Mesodermal cell (in vitro differentiated cells): ENCODE data around the gene ZCCHC7.

Experiments
- H3K27ac ChIP-seq: 2 replicates; pipeline ENCODE4 v1.7.0; 2013; ENCODE audit warnings: mild to moderate bottlenecking, low read depth, low read length, moderate library complexity; ENCODE audit not compliant: severe bottlenecking
- H3K36me3 ChIP-seq: 2 replicates; pipeline ENCODE4 v1.7.1; 2013; ENCODE audit warnings: mild to moderate bottlenecking, low read length, moderate library complexity; ENCODE audit not compliant: control insufficient read depth, insufficient read depth
- H3K4me1 ChIP-seq: one replicate; pipeline ENCODE4 v1.7.1; 2013; ENCODE audit warnings: mild to moderate bottlenecking, low read length; ENCODE audit not compliant: insufficient read depth, control insufficient read depth, poor library complexity, severe bottlenecking
- H3K4me3 ChIP-seq: 2 replicates; pipeline ENCODE4 v1.7.0; 2013; ENCODE audit warnings: low read length, control low read depth, mild to moderate bottlenecking; ENCODE audit not compliant: insufficient read depth, poor library complexity, severe bottlenecking; ENCODE audit errors: extremely low read depth
- H3K9me3 ChIP-seq: 2 replicates; pipeline ENCODE4 v1.7.1; 2013; ENCODE audit warnings: mild to moderate bottlenecking, low read length, moderate library complexity; ENCODE audit not compliant: control insufficient read depth
- WGBS, 2 experiments: methylation state at CpG; one replicate each; pipeline ENCODE4 v1.1.5; 2013; ENCODE audit warnings: missing lambda C conversion rate in 2 of 2; ENCODE audit not compliant: insufficient coverage in 2 of 2; 5-methylcytosine and 5-hydroxymethylcytosine counted together

The ZCCHC7 gene

GRCh38 chr9:37377688-37378612 is 257.6 kb downstream of the ZCCHC7 start:
- no peaks in the 10 kb centered on the region for H3K9me3 ChIP-seq
- no peaks in the 10 kb centered on the region for H3K4me1 ChIP-seq
- no peaks in the 10 kb centered on the region for H3K36me3 ChIP-seq
- WGBS, 2 experiments = 85 to 86% methylated on average over 5 to 7 of the region's 13 CpGs
- no peak overlapping the region for H3K27ac ChIP-seq
- H3K4me3 ChIP-seq = no peak overlapping the region

- Histone ChIP-seq H3K9me3 (no peaks in the 10 kb centered on the region), H3K4me1 (no peaks in the 10 kb centered on the region), H3K36me3 (no peaks in the 10 kb centered on the region), H3K4me3 (no peak overlapping the region), H3K27ac (no peak overlapping the region)
- 85 to 95% methylated on average over 12 to 19 of the region's 19 CpGs for WGBS, 2 experiments
Observed at GRCh38 chr9:37378613-37379004, 258.2 kb downstream of the ZCCHC7 start.

- H3K36me3 ChIP-seq = no peaks in the 10 kb centered on the region
- 78 to 80% methylated on average over 2 of the region's 2 CpGs for WGBS, 2 experiments
- no peaks in the 10 kb centered on the region for H3K9me3 ChIP-seq
- no peak overlapping the region for H3K4me3 ChIP-seq
- no peak overlapping the region for H3K27ac ChIP-seq
- H3K4me1 ChIP-seq = no peaks in the 10 kb centered on the region
Observed at GRCh38 chr9:37379835-37380234, 259.5 kb downstream of the ZCCHC7 start.

GRCh38 chr9:37380570-37380969 is 260.2 kb downstream of the ZCCHC7 start:
- Histone ChIP-seq H3K27ac (no peak overlapping the region), H3K4me1 (no peaks in the 10 kb centered on the region), H3K36me3 (no peaks in the 10 kb centered on the region), H3K4me3 (no peak overlapping the region), H3K9me3 (no peaks in the 10 kb centered on the region)
- 88 to 98% methylated on average over 4 to 6 of the region's 9 CpGs for WGBS, 2 experiments

GRCh38 chr9:37381094-37381741 is 260.8 kb downstream of the ZCCHC7 start:
- H3K36me3 ChIP-seq = no peaks in the 10 kb centered on the region

GRCh38 chr9:37382161-37382981 is 262.0 kb downstream of the ZCCHC7 start:
- H3K36me3 ChIP-seq = no peaks in the 10 kb centered on the region
- no peaks in the 10 kb centered on the region for H3K9me3 ChIP-seq
- no peak overlapping the region for H3K4me3 ChIP-seq
- no peak overlapping the region for H3K27ac ChIP-seq
- no peaks in the 10 kb centered on the region for H3K4me1 ChIP-seq
- 77% methylated on average over 12 of the region's 14 CpGs for WGBS, 2 experiments

More at GRCh38 chr9:37381094-37381741, 260.8 kb downstream of the ZCCHC7 start:
- Histone ChIP-seq H3K9me3 (no peaks in the 10 kb centered on the region), H3K4me3 (no peak overlapping the region), H3K27ac (no peak overlapping the region), H3K4me1 (no peaks in the 10 kb centered on the region)
- WGBS, 2 experiments = 89 to 90% methylated on average over 10 to 11 of the region's 11 CpGs

GRCh38 chr9:37382982-37383357 is 262.6 kb downstream of the ZCCHC7 start:
- Histone ChIP-seq H3K36me3 (no peaks in the 10 kb centered on the region), H3K4me1 (no peaks in the 10 kb centered on the region), H3K9me3 (no peaks in the 10 kb centered on the region), H3K27ac (no peak overlapping the region), H3K4me3 (no peak overlapping the region)
- 74 to 90% methylated on average over 5 of the region's 5 CpGs for WGBS, 2 experiments

- H3K27ac ChIP-seq = no peak overlapping the region
- no peaks in the 10 kb centered on the region for H3K9me3 ChIP-seq
- whole genome bisulfite sequencing, 2 experiments = 80 to 82% methylated on average over 3 to 4 of the region's 6 CpGs
- H3K4me3 ChIP-seq = no peak overlapping the region
- H3K36me3 ChIP-seq = no peaks in the 10 kb centered on the region
- no peaks in the 10 kb centered on the region for H3K4me1 ChIP-seq
Observed at GRCh38 chr9:37383393-37383792, 263.0 kb downstream of the ZCCHC7 start.

- H3K4me3 ChIP-seq = no peak overlapping the region
- no peaks in the 10 kb centered on the region for H3K36me3 ChIP-seq
- H3K9me3 ChIP-seq = no peaks in the 10 kb centered on the region
- H3K27ac ChIP-seq = no peak overlapping the region
- no peaks in the 10 kb centered on the region for H3K4me1 ChIP-seq
- WGBS, 2 experiments = 86 to 92% methylated on average over 6 to 9 of the region's 12 CpGs
Observed at GRCh38 chr9:37383876-37384746, 263.7 kb downstream of the ZCCHC7 start.

- H3K9me3 ChIP-seq = no peaks in the 10 kb centered on the region
- WGBS, 2 experiments = 92 to 93% methylated on average over 4 to 6 of the region's 6 CpGs
- H3K4me1 ChIP-seq = no peaks in the 10 kb centered on the region
- no peak overlapping the region for H3K4me3 ChIP-seq
- H3K27ac ChIP-seq = no peak overlapping the region
- no peaks in the 10 kb centered on the region for H3K36me3 ChIP-seq
Observed at GRCh38 chr9:37385286-37385685, 264.9 kb downstream of the ZCCHC7 start.
